Inflammatory macrophage (primary cell): ENCODE measurements around the gene PAK1IP1.
"Not testable (repeated sequence)": the region's sequence is repeated elsewhere in the genome, so short reads cannot be mapped to it uniquely, and the experiment has no call there.

Experiments used
- DNase-seq, 2 donors: peaks; one replicate each; pipeline ENCODE4 v3.0.0-alpha.2; 2020 to 2022
- total RNA-seq, 18 experiments: gene quantifications; one replicate each; lab custom pipeline; 2026; ENCODE audit warnings: mixed read lengths in 6 of 18, inconsistent platforms in 2 of 18; lab: John Stamatoyannopoulos, UW

The PAK1IP1 gene, protein sequence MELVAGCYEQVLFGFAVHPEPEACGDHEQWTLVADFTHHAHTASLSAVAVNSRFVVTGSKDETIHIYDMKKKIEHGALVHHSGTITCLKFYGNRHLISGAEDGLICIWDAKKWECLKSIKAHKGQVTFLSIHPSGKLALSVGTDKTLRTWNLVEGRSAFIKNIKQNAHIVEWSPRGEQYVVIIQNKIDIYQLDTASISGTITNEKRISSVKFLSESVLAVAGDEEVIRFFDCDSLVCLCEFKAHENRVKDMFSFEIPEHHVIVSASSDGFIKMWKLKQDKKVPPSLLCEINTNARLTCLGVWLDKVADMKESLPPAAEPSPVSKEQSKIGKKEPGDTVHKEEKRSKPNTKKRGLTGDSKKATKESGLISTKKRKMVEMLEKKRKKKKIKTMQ
- total RNA-seq = 7.0 to 34.8 (median 22.8) reads per million in 18 experiments

DNA sequence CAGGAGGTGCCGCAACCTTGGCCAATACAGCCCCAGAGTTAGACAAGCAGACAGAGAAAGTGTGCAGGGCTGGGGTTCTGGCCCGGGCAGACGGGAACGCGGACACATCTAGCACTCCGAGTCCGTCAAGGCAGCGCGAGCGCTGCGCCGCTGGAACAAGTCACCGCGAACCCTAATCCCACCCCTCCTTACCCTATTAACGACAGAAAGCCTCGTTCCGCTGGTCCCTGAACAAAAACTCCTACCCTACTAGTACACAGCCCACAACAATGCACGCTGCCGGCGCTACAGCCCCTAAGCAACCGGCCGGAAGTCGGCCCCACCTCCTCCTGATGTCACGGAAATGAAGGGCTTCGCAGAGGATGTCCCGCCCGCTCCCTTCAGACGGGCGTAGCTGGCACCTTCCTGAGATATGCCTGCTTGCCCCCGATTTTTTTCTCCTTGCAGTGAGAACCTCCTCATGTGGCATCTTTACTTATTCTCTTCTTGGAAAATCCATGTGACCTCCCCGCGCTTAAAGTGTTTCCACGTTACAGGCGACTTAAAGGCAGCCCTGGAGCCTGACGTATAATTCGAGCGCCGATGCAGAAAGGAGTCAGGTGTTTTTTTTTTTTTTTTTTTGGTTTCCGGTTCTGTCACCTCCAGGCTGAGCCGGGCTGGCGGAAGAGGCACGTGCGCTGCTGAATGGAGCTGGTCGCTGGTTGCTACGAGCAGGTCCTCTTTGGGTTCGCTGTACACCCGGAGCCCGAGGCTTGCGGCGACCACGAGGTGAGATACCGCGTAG, at the start of gene PAK1IP1, which contains the start of gene C6orf52:
Gene PAK1IP1, plus strand, starts transcription at position 671 of the 784 bp plus-strand sequence. Its CDS starts 14 bp downstream, at position 685.
Gene C6orf52, minus strand, starts transcription at position 315 of the 784 bp plus-strand sequence. CDS start 7,066 bp downstream, outside the sequence.
- DNase-seq = peak; percentile 95

DNA sequence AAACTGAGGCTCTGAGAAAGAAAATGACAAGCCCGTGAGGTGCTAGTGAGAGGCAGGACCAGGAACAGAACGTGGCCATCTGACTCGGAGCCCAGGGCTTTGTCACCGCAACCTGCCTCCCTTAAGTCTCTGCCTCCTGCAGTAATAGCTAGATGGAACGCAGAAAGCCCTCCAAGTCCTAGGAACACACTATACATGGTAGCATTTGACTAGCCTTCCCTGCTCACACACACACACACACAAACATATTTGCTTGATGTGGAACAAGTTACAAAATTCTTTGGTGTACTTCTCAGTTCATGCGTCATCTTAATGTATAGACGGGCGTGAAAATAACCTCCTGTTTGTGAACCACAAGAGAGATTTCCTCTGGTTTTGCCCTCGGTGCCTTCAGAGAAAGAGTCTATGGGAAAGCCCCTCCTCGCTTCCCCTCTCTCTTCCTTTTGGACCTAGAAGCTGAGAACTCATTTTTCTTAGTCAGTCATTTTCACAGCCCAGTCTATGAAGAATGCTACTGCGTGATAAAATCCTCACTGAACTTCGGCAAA, 39.2 kb upstream of the PAK1IP1 start:
- peak; percentile 18 to 50 for DNase-seq

DNA sequence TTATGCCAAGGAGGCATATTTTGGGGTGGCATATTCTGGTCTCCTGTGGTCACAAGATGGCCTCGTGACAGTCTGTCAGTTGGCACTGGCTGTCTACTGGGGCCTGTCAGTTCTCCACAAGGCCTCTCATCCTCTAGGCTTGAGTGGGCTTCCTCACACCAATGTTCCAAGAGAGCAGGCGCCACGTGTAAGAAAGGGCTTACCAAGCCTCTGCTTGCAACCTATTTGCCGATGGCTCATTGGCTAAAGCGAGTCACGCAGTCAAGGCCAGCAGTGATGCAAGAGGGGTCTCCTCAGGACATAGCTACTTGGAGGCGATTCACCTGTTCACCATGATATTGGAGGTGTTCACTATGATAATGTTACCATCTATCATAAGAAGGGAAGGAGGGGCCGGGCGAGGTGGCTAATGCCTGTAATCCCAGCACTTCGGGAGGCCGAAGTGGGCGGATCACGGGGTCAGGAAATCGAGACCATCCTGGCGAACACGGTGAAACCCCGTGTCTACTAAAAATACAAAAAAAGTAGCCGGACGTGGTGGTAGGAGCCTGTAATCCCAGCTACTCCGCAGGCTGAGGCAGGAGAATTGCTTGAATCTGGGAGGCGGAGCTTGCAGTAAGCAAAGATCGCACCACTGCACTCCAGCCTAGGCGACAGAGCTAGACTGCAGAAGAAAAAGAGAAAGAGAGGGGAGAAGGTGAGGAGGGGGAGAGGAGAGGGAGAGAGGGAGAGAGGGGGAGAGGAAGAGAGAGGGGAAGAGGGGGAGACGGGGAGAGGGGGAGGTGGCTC, 35.7 kb upstream of the PAK1IP1 start:
- no peak for DNase-seq

DNA sequence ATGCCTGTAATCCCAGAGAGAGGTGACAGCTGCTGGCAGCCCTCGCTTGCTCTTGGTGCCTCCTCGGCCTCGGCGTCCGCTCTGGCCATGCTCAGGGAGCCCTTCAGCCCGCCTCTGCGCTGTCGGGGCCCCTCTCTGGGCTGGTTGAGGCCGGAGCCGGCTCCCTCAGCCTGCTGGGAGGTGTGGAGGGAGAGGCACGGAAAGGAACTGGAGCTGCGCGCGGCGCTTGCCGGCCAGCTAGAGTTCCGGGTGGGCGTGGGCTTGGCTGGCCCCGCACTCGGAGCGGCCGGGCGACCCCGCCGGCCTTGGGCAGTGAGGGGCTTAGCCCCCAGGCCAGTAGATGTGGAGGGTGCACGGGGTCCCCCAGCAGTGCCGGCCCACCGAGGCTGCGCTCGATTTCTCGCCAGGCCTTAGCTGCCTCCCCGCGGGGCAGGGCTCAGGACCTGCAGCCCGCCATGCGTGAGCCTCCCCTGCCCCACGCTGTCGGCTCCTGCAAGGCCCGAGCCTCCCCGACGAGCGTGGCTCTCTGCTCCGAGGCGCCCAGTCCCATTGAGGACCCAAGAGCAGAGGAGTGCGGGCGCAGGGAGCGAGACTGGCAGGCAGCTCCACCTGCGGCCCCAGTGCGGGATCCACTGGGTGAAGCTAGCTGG, 34.9 kb upstream of the PAK1IP1 start:
- peak in 1 of 2 donors; percentile 25 for DNase-seq

DNA sequence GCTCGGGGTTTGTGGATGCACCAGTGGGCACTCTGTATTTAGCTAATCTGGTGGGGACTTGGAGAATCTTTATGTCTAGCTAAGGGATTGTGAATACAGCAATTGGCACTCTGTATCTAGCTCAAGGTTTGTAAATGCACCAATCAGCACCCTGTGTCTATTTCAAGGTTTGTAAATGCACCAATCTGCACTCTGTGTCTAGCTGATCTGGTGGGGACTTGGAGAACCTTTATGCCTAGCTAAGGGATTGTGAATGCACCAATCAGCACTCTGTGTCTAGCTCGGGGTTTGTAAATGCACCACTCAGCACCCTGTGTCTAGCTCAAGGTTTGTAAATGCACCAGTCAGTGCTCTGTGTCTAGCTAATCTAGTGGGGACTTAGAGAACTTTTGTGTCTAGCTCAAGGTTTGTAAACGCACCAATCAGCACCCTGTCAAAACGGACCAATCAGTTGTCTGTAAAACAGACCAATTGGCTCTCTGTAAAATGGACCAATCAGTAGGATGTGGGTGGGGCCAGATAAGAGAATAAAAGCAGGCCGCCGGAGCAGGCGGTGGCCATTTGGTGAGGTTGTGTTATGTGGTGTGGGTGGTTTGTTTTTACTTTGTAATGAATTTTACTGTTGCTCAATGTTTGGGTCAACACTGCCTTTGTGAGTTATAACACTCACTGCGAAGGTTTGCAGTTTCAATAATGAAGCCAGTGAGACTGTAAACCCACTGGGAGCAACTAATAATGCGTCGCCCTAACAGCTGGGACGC, 34.2 kb upstream of the PAK1IP1 start:
- DNase-seq = not testable (repeated sequence)

DNA sequence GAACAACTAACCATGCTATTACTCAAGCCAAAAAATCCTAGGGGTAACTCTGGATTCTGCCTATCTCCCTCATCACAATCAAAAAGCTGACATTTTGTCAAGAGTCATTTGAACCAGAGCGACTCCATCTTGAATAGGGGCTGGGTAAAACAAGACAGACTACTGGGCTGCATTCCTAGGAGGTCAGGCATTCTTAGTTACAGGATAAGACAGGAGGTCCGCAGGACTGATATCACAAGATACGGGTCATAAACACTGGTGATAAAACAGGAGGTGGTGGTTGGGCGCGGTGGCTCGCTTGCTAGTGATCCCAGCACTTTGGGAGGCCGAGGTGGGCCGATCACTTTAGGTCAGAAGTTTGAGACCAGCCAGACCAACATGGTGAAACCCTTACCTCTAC, 32.6 kb upstream of the PAK1IP1 start:
- no peak for DNase-seq

DNA sequence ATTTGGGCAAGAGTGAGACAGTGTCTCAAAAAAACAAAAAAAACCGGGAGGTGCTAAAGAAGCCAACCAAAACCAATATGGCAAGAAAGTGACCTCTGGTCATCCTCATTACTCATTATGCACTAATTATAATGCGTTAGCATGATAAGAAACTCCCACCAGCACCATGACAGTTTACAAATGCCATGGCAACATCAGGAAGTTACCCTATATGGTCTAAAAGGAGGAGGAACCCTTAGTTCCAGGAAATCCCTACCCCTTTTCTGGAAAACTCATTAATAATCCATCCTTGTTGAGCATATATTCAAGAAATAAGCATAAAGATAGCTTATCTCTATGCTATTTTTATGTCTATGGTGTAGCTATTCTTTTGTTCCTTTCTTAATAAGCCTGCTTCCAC, 32.0 kb upstream of the PAK1IP1 start:
- DNase-seq = no peak

DNA sequence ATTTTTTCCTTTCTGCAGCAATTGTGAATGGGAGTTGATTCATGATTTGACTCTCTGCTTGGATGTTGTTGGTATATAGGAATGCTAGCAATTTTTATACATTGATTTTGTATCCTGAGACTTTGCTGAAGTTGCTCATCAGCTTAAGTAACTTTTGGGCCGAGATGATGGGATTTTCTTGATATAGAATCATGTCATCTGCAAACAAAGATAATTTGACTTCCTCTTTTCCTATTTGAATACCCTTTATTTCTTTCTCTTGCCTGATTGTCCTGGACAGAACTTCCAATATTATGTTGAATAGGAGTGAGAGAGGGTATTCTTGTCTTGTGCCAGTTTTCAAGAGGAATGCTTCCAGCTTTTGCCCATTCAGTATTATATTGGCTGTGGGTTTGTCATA, 29.2 kb upstream of the PAK1IP1 start:
- not testable (repeated sequence) for DNase-seq

DNA sequence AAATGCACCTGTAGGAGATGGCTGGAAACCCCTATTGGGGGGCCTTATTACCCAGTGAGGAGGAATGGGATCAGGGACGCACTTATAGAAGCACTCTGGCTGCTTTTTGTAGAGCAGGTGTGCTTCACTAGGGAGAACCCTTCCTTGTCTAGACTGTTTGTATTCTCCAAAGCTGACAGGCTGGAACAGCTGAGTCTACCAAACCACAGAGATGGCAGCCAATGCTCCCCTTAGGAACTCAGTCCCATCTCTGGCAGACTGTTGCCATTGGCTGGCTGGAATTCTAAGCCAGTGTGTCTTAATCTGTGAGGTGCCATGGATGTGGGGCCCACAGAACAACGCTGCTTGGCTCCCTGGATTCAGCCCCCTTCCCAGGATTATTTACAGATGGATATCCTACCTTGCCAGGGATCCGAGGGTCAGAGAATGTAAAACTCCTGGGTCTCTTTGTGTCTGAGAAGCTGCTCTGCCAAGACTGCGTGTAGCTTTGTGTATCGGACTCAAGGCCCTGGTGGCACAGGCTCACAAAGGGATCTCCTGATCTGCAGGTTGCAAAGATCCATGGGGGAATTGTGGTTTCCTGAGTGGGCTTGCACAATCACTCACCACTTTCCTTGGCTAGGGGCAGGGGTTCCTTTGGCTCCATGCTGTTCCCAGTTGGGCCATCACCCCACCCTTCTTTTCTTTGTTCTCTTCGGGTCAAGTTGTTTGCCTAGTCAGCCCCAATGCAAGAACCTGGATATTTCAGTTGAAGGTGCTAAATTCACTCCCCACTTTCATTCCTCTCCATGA, 26.4 kb upstream of the PAK1IP1 start:
- no peak for DNase-seq

DNA sequence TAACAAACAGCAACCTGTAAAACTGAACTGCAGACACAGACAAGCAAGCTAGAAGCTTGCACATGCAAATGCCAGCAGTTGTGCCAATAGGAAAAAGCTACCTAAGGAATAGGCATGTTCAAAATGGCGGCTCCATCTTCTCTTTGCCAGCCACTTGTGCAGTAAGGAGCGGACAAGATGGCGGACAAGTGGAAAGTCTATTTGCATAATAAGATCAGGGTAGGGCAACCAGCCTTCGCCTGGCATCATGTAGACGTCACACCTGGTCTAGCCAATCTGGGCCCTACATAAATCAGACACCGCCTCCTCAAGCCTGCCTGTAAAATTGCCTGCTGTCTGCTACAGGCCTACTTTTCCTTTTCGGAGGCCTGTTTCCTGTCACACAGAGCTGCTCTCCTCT, 18.4 kb upstream of the PAK1IP1 start:
- no peak for DNase-seq

DNA sequence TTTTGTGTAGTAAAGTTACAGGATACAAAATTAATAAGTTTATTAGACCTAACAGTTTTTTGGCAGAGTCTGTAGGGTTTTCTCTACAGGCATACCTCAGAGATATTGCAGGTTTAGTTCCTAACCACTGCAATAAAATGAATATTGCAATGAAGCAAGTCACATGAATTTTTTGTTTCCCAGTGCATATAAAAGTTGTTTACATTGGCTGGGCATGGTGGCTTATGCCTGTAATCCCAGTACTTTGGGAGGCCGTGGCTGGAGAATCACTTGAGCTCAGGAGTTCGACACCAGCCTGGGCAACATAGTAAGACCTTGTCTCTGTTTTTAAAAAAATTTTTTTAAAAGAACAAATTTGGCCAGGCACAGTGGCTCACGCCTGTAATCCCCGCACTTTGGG, 16.3 kb upstream of the PAK1IP1 start:
- DNase-seq = no peak

DNA sequence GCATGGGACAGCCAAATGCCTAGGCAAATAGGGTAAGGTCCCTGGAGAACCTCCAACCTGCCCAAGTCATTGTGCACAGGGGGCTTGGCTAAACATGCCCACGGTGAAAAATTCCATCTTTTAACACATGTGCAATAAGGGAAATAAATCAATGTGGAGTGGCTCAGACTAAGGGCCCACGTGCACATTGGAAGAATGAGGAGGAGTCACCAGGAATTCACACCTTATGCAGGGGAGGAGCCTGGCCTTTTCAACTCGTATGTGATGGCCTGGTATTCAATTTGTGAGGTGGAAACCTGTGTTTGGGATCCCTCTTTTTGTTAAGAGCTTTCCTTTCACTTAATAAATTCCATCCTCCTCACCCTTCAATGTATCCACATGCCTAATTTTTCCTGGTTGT, 13.0 kb upstream of the PAK1IP1 start:
- no peak for DNase-seq

DNA sequence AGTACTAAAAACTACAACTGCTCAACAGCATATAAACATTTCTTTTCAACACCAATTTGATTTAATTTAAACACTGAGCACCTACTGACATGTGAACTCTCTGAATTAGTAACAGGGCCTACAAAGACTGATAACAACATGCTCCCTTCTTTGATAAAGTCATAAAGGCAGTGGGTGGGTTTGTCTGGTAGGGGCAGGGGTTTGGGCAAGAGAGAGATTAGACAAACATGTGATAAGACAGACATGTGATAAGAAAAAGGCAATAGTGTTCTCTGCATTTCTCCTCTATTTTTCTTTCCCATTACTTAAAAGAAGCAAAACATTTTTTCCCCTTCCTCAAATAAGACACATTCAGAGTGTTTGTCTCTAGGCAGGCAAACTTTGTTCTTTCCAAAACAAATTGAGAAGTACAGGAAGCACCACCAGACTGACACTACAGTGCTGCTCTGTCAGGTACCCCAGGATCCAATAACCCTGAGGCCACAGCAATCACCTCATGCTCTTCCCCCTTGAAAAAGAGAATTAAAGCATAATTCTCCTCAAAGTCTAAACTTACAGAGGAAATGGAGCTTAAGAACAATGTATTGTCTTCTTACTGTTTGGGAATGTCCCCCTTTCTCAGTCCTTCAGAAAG, 12.3 kb upstream of the PAK1IP1 start:
- DNase-seq = no peak

DNA sequence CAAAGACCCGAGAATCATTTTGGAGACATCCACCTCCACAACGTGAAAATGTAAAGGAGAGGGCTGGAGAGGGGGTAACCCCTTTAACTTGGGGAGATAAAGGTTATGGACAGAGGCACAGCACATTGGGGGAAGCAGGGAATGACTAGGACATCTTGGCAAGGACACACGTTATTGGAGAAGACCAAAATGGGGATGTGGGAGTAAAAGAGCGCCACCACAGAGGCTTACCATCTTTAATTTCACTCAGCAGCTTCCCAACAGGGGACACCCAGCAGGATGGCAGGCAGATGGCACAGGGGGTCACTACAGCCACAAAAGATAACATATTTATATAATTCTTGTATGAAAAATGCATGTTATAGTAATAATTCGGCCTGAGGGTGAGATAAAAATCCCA, 10.2 kb upstream of the PAK1IP1 start:
- no peak for DNase-seq

DNA sequence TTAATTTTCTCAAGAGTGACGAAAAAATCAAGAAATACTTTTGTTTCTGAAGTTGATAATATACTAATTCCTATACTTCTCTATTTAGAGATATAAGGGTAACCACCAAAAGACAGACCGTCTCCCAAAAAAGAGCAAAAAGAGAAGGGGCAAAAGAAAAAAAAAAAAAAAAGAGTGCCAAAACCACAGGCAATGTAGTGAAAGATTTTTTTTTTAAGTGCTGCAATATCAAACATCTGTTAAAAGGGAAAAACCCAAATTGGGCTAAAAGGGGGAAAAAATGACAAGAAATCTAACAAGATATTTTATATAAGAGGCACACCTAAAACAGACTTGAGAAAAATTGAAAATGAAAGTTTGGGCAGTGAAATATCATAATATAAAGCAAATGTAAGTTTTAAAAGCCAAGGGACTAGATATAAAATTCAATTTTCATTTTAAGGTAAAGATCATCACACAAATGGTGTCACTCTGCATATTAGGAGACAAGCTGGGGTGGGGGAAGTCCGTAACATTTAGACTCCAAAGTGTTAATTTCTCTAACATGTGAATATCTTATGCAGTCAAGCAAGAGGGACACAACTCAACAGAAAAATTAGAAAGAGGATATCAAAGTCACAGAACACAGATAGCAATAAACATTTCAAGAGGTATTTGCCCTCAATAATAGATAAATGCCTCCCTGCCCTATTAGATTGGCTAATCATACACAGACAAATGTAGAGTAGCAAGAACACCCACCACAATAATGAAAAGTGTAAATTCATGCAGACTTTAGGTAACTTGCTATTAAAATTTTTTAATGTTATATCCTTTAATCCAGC, 9.5 kb upstream of the PAK1IP1 start:
- DNase-seq = no peak

DNA sequence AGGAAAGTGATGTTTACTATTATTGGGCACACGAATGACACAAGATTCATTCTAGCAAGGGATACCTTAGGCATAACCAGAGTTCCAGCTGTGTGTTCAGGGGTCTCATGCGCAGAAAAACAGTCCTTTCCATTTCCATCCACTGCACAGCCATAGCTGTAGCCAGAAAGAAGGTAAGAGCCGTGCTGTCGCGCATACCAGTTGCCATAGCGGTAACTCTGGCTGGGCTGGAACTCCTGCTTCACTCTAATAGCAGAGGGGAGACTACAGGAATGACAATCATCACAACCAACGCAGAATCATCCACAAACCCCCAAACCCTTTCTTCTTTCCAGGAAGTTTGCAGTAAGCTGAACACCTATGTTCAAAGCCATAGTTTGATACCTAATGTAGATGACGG, 7.9 kb upstream of the PAK1IP1 start:
- DNase-seq = no peak

DNA sequence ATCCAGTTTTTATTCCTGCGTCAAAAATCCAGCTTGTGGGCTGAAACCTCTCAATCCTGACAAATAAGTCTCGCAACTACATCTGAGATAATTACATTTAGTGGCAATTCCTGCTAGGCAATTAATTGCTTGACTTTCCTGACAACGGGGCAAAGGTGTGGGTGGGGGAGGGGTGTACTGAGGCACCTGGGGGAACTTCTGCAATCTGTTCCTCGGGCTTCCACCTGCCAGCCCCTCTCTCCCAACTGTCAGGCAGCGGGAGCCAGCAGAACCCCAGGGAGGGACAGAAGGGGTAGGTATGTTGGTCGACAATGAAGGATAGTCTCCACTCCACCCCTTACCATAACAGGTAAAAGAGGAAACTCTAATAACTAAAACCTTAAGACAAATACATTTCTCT, 7.2 kb upstream of the PAK1IP1 start:
- no peak for DNase-seq

DNA sequence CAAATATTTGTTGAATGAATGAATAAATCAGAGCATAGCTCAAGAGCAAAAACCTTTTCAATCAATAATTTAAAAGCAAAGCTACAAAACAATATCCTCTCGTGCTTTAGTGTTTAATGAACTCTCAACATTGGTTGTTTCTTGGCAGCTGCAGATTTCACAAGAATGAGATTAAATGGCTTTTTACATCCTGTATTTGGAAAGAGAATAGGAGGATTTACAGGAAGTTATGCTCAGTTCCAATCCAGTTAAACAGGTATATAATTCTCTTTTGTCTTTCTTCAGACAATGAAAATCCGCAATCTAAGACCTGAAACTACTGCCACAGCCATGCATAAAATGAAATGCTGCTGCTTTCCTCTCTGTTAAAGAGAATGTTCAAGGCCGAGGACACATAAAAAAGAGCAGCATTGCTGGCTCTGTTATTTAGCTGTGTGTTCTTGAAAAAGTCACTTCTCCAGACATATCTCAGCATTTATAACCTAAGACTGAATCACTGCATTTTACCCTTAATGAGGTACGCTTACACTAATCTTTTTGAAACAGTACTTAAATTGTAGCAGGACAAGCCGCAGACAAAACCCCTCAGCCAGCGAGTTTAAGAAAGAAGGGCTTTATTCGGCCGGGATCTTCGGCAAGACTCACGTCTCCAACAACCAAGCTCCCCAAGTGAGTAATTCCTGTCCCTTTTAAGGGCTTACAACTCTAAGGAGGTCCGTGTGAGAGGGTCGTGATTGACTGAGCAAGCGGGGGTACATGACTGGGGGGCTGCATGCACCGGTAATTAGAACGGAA, 3.9 kb upstream of the PAK1IP1 start:
- peak in 1 of 2 donors; percentile 32 for DNase-seq
